Right lobe of liver (tissue), 4 donors: ENCODE measurements around the gene ITGA11.

Experiments used
- POLR2A ChIP-seq: fragments of 450-650 bp; IDR thresholded peaks from one replicate; pipeline ENCODE4 v1.6.1; 2017; ENCODE audit warnings: antibody characterized with exemption, mild to moderate bottlenecking
- TF ChIP-seq, protein P1 (sequence below), 4 donors: fragments of 200-600 bp in 3 of 4; fragments of 450-650 bp in 1 of 4; IDR thresholded peaks; one replicate each; pipeline versions ENCODE4 v1.5.1 to v1.8.0; 2016 to 2022; ENCODE audit warnings: antibody characterized with exemption in 4 of 4, mild to moderate bottlenecking in 2 of 4
- donor health status: DM: no; HTN: no; CAD: no.
- donor health status: DM: no; HTN: no; CAD: no.
- donor health status: DM: no; HTN: yes; CAD: no.

GRCh38 chr15:68419301-68420175 lies 12.4 kb downstream of the ITGA11 start:
- TF ChIP-seq POLR2A: no peak
- TF ChIP-seq, protein P1, sequence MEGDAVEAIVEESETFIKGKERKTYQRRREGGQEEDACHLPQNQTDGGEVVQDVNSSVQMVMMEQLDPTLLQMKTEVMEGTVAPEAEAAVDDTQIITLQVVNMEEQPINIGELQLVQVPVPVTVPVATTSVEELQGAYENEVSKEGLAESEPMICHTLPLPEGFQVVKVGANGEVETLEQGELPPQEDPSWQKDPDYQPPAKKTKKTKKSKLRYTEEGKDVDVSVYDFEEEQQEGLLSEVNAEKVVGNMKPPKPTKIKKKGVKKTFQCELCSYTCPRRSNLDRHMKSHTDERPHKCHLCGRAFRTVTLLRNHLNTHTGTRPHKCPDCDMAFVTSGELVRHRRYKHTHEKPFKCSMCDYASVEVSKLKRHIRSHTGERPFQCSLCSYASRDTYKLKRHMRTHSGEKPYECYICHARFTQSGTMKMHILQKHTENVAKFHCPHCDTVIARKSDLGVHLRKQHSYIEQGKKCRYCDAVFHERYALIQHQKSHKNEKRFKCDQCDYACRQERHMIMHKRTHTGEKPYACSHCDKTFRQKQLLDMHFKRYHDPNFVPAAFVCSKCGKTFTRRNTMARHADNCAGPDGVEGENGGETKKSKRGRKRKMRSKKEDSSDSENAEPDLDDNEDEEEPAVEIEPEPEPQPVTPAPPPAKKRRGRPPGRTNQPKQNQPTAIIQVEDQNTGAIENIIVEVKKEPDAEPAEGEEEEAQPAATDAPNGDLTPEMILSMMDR (IDR thresholded peaks at IDR 0.05): no peak
